ENCODE measurements around the gene USP47.

The USP47 gene

DNA sequence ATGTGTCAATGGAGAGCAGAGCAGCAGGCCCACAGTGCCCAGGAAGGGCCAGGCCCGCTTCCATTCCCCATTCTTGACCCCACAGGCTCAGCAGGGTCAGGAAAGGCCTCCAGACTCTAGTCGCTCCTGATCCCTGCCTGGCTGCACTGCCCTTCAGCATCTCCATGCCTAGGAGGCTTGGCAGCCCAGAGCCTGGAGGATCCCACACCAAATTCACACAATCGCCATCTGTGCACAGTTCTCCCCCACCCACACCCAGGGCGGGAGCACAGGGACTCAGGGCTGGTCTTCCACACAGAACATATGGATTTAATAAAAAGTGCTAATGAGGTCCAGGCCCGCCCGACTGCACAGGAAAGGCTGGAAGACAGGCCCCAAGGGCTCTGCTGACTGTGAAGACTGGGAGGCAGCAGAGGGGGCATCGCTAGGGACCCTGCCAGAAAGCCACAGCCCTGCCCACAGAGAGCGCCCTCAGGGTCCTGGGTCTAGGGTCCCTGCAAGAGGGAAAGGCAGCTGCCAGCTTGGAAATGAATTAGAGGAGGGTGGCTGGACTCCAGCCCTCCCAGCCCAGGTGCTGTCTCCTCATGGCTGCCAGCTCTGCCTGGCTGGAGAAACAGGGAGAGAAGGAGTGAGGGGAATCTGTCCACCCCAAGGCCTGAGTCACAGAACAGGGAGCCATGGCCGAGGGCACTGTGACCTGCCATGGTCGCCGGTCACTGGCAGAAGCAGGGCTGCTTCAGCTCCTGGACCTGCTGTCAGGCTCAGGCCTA is 126.9 kb downstream of the USP47 start:
- DNase-seq, result no peak

DNA sequence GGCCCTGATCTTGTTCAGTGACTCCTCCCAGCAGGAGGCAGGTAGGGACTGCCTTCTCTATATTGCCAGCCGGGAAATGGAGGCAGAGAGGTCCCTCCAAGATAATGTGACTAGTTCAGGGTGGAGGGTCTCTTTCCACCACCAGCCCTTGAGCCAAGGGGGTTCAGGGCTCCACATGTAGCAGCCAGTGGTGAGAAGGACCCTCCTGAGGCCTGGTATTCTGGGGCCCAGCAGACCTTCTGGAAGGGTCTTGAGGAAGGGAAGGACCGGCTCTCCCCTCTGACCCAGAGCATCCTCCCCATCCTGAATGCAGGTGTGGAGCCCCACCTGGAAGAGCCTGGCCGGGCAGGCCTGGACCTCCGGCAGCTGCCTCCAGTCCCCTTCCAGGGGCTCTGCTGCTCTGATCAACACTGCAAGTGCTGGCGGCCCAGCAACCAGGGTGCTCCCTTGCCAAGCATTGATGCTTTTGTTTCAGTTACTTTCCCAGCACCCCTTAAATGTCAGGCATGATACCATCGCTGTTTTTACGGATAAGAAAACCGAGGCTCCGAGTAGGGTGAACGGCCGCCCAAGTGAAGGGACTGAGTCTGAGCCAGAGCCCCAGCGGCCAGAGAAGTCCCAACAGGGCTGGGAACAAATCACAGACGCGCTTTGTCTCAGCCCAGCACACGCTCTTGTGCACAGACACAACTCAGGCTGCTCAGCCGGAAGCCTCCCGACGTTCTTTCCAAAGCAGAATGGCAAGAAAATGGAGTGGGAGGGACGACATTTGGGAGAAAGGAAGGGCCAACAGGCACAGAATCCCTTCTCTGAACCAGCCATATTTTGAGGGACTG is 127.8 kb downstream of the USP47 start:
- DNase-seq, result no peak

DNA sequence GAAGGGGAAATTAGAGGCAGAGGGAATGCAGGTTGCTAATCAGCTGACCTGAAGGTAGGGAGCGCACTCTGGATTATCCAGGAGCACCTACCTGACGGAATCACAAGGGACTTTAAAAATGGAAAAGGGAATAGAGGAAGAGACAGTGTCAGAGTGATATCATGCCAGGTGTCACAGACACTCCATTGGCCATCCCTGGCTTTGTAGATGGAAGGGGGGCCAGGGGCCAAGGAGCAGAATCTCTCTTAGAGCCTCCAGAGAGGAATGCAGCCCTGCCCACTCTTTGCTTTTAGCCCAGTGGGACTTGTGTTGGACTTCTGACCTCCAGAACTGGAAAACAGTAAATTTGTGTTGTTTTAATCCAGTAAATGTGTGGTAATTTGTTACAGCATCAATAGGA is 128.8 kb downstream of the USP47 start:
- DNase-seq, result no peak

DNA sequence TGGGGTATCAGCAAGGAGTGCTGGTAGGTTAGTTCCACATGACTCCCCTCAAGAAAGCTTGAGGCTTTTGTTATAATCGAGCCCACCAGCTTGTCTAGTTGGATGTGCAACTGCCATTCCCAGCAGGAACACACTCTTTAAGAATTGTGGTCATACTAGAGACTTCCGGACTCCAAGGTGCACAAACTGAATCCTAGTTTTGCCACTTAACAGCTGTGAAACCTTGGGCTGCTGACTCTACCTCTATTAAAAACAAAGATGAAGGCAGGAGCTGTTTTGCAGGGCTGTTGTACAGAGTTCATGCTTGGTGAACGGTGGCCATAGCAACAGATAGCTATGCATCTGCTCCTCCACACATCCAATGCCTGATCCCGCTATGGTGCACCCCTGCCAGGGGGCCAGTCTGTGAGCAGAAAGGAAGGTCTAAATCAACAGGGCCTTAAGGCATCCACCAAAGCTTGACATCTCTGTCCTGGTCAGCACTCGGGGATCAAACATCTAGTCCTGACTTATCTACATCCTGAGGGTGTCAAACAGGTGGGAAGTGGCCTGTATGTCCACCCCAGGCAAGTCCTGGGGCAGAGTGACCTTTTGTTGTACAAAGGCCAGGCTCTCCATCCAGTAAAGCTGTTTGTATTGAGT is 130.3 kb downstream of the USP47 start:
- no peak for DNase-seq

DNA sequence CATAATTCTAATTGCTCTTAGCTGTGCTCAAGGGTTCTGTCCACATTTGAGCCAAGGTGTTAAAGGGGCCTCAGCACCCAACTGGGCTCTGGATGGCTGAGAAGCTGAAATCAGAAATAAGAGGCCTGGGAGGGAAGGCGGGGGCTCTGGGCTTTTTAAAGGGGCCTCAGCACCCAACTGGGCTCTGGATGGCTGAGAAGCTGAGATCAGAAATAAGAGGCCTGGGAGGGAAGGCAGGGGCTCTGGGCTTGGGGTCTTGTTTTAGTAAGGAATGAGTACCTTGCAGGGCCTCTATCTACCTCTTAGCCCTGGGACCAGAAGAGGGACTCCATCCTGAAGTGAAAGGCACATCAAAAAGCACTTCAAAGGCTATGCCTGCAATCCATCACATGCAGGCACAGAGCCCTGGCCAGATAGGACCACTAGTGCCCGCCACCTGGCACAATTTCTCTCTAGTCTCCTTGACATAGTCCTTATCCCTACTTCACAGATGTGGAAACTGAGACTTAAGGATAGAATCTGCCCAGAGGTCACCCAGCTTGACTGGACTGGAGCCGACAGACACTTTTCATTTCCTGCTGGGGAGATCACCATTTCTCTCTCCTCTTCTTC is 131.1 kb downstream of the USP47 start:
- DNase-seq, result no peak

DNA sequence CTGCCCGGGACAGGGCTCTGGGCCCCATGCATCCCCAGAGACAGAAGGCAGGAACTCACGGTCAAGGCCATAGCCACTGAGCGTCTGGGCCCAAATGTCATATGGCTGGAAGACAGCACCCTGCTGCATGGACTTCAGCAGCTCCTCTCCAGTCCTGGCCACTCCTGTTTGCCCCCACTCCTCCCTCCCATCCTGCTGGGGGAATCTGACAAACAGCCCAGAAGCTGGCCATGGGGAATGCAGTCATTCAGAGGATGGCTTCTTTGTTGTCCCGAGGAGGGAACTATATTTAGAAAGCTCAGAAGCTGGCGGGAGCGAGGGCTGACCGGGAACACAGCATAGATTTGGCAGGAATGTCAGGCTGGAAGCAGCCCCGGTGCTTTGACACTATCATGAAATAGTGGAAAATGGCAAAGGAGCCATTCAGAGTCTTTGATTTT is 131.6 kb downstream of the USP47 start:
- DNase-seq, result no peak

DNA sequence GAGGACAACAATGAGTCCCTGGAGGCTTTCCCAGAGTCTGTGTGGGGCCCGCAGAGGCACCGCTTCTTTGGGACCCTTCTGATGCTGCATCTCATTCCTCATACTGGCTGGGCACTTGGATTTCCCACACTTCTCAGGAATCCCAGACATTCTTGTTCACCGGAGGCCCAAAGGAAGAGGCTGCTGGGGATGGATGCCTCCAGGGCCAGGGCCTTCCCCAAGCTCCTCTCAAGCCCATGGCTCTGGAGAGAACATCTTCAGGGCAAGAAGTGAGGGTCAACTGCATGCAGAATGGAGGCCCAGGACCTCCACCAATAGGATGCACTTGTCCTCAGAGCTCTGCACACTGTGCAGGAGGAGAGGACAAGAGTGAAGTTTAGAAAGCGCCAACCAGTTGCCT is 132.1 kb downstream of the USP47 start:
- DNase-seq, result no peak

DNA sequence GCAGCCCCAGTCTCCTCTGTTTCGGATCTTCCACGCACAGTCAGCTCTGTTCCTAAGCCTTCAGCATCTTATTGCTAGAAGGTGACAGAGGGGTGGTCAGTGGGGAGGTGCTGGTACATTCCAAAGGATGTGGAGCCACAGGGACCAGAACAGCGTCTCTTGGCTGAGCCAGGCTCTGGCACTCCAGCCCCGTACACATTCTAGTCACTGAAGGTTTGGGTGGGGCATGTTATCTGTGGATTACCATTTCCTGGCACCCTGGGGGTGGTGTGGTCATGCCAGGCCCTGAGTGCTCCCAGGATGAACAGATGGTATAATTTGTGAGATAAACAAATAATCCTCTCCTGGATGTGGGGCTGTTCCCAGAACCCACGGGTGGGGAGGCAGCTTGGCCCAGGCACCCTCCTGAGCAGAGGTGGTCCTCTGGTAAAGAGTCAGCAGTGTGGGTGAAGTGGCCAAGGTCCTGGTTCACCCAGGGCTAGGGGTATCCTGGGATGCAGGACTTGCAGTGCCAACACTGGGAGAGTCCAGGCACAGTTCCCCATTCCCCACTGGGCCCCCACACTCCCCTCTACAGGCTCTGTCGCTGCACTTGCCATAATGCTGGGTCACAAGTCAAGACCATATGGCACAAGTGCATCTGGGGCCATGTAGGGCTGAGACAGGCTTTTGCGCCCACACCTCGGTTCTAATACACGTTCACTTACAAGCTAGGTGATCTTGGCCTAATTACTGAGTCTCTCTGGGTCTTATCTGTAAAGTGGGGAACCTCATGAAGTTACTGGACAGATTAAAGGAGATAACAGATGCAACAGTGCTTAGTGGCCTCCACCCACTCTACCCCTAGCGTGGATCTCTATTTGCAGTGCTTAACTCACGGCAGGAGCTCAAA is 133.7 kb downstream of the USP47 start:
- DNase-seq, result no peak

- DNase-seq, result no peak
Observed at GRCh38 chr11:11976481-11977127, 134.8 kb downstream of the USP47 start.

GRCh38 chr11:11977206-11977938 is 135.6 kb downstream of the USP47 start:
- no peak for DNase-seq

DNA sequence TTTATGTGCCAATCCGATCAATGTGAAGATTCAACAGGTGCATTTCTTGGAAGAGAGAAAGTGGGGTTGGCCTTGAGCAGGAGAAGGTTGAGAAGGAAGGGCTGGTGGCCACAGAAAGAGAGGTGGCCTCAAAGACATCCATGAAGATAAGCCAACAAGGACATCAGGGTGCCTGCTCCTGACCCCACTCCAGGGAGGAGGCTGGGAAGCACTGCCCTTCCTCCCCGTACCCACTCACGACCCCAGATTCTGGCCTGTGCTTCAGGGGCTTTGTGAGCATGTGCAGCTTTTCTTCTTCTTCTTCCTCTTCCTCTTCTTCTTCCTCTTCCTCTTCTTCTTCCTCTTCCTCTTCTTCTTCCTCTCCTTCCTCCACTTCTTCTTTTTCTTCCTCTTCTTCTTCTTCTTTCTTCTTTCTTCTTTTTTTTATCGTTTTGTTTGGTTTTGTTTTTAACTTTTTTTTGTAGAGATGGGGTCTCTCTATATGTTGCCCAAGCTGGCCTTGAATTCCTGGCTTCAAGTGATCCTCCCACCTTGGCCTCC is 136.4 kb downstream of the USP47 start:
- no peak for DNase-seq

- DNase-seq, result no peak
Observed at GRCh38 chr11:11978792-11979487, 137.2 kb downstream of the USP47 start.

DNA sequence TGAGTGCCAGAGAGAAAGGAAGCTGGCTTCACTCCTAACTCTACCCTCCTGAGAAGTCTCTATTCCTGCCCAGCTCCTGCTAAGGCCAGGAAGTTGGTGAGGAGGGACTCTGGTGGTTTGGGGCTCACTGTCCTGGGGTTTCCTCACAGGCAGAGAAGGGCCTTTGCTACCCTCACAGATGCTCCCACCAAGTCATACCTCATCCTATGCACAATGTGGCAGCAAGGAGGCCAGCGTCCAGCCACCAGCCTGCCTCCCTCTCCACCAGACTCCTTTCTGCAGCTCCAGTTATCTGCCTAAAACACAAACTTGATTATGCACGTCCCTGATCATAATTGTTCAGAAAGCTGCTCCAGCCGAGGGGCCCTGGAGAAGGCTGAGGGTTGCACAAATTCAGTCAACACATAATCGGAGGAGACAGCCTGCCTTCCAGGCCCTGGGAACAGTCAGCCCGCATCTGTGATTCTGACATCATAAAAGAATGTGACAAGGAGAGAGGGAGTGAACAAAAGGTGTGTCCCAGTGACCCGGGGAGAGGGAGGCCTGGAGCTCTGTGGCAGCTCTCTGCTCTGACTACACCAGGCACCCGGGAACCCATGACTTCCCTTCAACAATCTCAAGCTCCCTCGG is 137.8 kb downstream of the USP47 start:
- no peak for DNase-seq

DNA sequence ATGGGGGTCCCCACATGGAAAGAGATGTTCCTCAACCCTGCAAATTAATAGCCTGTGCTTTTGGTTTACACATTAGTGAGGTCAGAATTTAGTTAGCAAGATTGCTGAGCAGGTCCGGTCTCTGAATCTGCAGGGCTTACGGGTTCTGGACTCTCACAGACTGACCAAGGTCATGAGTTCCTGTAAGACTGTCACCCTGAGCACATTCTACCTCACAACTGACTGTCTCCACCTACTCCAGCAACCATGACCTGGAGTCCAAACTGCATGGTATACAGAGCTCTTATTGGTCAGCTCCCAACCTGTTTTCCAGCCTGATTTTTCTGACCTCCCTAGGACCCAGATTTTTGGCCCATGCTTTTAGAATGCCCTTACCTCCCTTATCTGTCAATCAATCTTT is 138.4 kb downstream of the USP47 start:
- DNase-seq, result no peak

- no peak for DNase-seq
Observed at GRCh38 chr11:11980841-11981308, 139.1 kb downstream of the USP47 start.

- no peak for DNase-seq
Observed at GRCh38 chr11:11981364-11981763, 139.6 kb downstream of the USP47 start.

GRCh38 chr11:11981840-11982239 is 140.1 kb downstream of the USP47 start:
- no peak for DNase-seq

GRCh38 chr11:11982461-11982860 is 140.7 kb downstream of the USP47 start:
- DNase-seq, result no peak

GRCh38 chr11:11982975-11983374 is 141.2 kb downstream of the USP47 start:
- DNase-seq, result no peak
